Activated CD8-positive, alpha-beta T cell treated with anti-CD3 and anti-CD28 coated beads for 36 hours (primary cell): ENCODE data around the gene KCTD16. TPM values are rescaled to one million over a fixed set of nuclear protein-coding genes. Genes with fewer than 3 reads are reported as not detected.

Experiments
- ATAC-seq: fragments of 200-7000 bp; cut with Tn5 transposase; one replicate; pipeline ENCODE4 v1.10.0; 2021; ENCODE audit warnings: mild to moderate bottlenecking, moderate library complexity
- CTCF ChIA-PET: fragments of 350-600 bp; sonication (Branson Sonifier 250); formaldehyde crosslinking; loops from one replicate; lab custom pipeline; 2021; ENCODE audit warnings: antibody characterized with exemption; lab: Charles Lee
- POLR2A ChIA-PET: fragments of 350-600 bp; sonication (Branson Sonifier 250); formaldehyde crosslinking; loops from one replicate; lab custom pipeline; 2021; ENCODE audit warnings: antibody characterized with exemption; lab: Charles Lee
- DNase-seq: peaks from one replicate; pipeline ENCODE4 v3.0.0-alpha.2; 2020
- H3K27ac Mint-ChIP-seq: one replicate; pipeline ENCODE4 v1.8.0; 2021; ENCODE audit warnings: mild to moderate bottlenecking, mixed read lengths
- H3K27me3 Mint-ChIP-seq: one replicate; pipeline ENCODE4 v1.8.0; 2021; ENCODE audit warnings: mixed read lengths
- H3K36me3 Mint-ChIP-seq: one replicate; pipeline ENCODE4 v1.8.0; 2021; ENCODE audit warnings: low read depth, mixed read lengths
- H3K4me1 Mint-ChIP-seq: one replicate; pipeline ENCODE4 v1.8.0; 2021; ENCODE audit warnings: low read depth, mixed read lengths
- H3K4me3 Mint-ChIP-seq: one replicate; pipeline ENCODE4 v1.8.0; 2021; ENCODE audit warnings: mild to moderate bottlenecking, moderate library complexity, mixed read lengths
- H3K9me3 Mint-ChIP-seq: one replicate; pipeline ENCODE4 v1.8.0; 2021; ENCODE audit warnings: mixed read lengths
- CTCF ChIP-seq: fragments of 200-600 bp; IDR thresholded peaks from one replicate; pipeline ENCODE4 v1.8.0; 2022; ENCODE audit warnings: antibody characterized with exemption, mild to moderate bottlenecking
- intact Hi-C: fragments of 100-400 bp; cut with micrococcal nuclease; formaldehyde crosslinking; loops from one replicate; pipeline ENCODE4 v1.10.0; 2022
- total RNA-seq, 2 experiments: library from RNA; stranded (reverse); gene quantifications; one replicate each; pipeline ENCODE4 v1.2.3, GENCODE V29; 2021

The KCTD16 gene
- total RNA-seq, 2 experiments from 2014 or later, result 0.27 to 0.29 TPM

- ATAC-seq (no peak), DNase-seq (no peak)
- Mint-ChIP-seq H3K9me3 (peaks cover 2% of the 10 kb centered on the region), H3K4me1 (no peaks in the 10 kb centered on the region), H3K27ac (no peak overlapping the region), H3K36me3 (no peaks in the 10 kb centered on the region), H3K27me3 (peaks cover 3% of the 10 kb centered on the region), H3K4me3 (no peak overlapping the region)
- TF ChIP-seq CTCF, result no peak
- intact Hi-C loops, result no loop called here
- POLR2A ChIA-PET, result no interaction called here
- CTCF ChIA-PET, result no interaction called here
Measured at GRCh38 chr5:144352330-144352729, 181.7 kb downstream of the KCTD16 start.

GRCh38 chr5:144352732-144353317 lies 182.2 kb downstream of the KCTD16 start:
- ATAC-seq, result no peak
- intact Hi-C loops, result no loop called here
- H3K9me3 Mint-ChIP-seq, result peaks cover 2% of the 10 kb centered on the region
- no peaks in the 10 kb centered on the region for H3K36me3 Mint-ChIP-seq
- H3K4me3 Mint-ChIP-seq, result no peak overlapping the region
- no peaks in the 10 kb centered on the region for H3K4me1 Mint-ChIP-seq
- no peak for TF ChIP-seq CTCF
- peaks cover 3% of the 10 kb centered on the region for H3K27me3 Mint-ChIP-seq
- POLR2A ChIA-PET, result no interaction called here
- DNase-seq, result no peak
- CTCF ChIA-PET, result no interaction called here
- H3K27ac Mint-ChIP-seq, result no peak overlapping the region

- no peak for TF ChIP-seq CTCF
- Mint-ChIP-seq H3K4me3 (no peak overlapping the region), H3K4me1 (no peaks in the 10 kb centered on the region), H3K36me3 (no peaks in the 10 kb centered on the region), H3K9me3 (no peaks in the 10 kb centered on the region), H3K27me3 (no peaks in the 10 kb centered on the region), H3K27ac (no peak overlapping the region)
- ATAC-seq, result no peak
- POLR2A ChIA-PET, result no interaction called here
- no peak for DNase-seq
- CTCF ChIA-PET, result interaction anchor here (1.1 kb wide), 1 partner anchor 130 kb away, joined by 3 read pairs; no protein-coding TSS in a partner anchor
- intact Hi-C loops, result no loop called here
Measured at GRCh38 chr5:144356489-144356888, 185.8 kb downstream of the KCTD16 start.

- Mint-ChIP-seq H3K9me3 (no peaks in the 10 kb centered on the region), H3K4me3 (no peak overlapping the region), H3K27ac (no peak overlapping the region), H3K36me3 (no peaks in the 10 kb centered on the region), H3K27me3 (no peaks in the 10 kb centered on the region), H3K4me1 (no peaks in the 10 kb centered on the region)
- no peak for TF ChIP-seq CTCF
- CTCF ChIA-PET, result no interaction called here
- DNase-seq (no peak), ATAC-seq (no peak)
- POLR2A ChIA-PET, result no interaction called here
- intact Hi-C loops, result no loop called here
Measured at GRCh38 chr5:144361406-144361805, 190.7 kb downstream of the KCTD16 start.

- ChIA-PET POLR2A (no interaction called here), CTCF (interaction anchor here (1.2 kb wide), 1 partner anchor 9 kb away, joined by 3 read pairs; no protein-coding TSS in a partner anchor)
- Mint-ChIP-seq H3K4me3 (no peak overlapping the region), H3K9me3 (no peaks in the 10 kb centered on the region), H3K27me3 (peaks cover 1% of the 10 kb centered on the region), H3K4me1 (no peaks in the 10 kb centered on the region), H3K27ac (no peak overlapping the region), H3K36me3 (no peaks in the 10 kb centered on the region)
- TF ChIP-seq CTCF, result no peak
- ATAC-seq (no peak), DNase-seq (no peak)
- intact Hi-C loops, result no loop called here
Measured at GRCh38 chr5:144365885-144366284, 195.2 kb downstream of the KCTD16 start.
